22Rv1 (cell line): Measurements from ENCODE around the gene GALNT4.

ENCODE experiments used
- ZFX ChIP-seq: fragments of 450-650 bp; IDR thresholded peaks from 2 replicates; pipeline ENCODE4 v1.6.1; 2017; ENCODE audit warnings: antibody characterized with exemption, borderline replicate concordance
- TF ChIP-seq, protein P1 (sequence below): fragments of 450-650 bp; IDR thresholded peaks from 2 replicates; pipeline ENCODE4 v1.5.1; 2017; ENCODE audit warnings: mild to moderate bottlenecking

DNA sequence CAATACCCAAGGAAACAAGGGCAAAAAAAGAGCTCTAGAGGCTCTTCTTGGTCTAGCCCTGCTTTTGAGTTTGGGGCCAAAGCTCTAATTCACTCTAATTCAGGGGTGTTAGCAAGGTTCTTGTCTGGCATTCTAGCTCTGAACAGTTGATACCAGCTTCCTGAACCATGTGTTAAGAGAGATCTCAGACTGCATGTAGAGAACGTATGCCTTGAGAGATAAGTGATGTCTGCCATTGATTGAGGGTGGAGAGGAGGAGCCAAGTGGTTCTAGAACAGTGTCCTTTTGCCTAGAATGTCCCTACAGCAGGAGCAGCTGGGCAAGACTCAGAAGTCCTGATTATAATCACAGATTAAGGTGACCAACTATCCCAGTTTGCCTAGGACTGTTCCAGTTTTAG, 19.4 kb upstream of the GALNT4 start:
- TF ChIP-seq, protein P1, sequence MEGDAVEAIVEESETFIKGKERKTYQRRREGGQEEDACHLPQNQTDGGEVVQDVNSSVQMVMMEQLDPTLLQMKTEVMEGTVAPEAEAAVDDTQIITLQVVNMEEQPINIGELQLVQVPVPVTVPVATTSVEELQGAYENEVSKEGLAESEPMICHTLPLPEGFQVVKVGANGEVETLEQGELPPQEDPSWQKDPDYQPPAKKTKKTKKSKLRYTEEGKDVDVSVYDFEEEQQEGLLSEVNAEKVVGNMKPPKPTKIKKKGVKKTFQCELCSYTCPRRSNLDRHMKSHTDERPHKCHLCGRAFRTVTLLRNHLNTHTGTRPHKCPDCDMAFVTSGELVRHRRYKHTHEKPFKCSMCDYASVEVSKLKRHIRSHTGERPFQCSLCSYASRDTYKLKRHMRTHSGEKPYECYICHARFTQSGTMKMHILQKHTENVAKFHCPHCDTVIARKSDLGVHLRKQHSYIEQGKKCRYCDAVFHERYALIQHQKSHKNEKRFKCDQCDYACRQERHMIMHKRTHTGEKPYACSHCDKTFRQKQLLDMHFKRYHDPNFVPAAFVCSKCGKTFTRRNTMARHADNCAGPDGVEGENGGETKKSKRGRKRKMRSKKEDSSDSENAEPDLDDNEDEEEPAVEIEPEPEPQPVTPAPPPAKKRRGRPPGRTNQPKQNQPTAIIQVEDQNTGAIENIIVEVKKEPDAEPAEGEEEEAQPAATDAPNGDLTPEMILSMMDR = no peak
- no peak for TF ChIP-seq ZFX
